Measurements from ENCODE around the gene CCSER1. TPM values are rescaled to one million over a fixed set of nuclear protein-coding genes. Genes with fewer than 3 reads are reported as not detected.

Gene CCSER1
- total and polyA plus RNA-seq, 2 donors (not counting 1 experiment from before 2014, with no cell fraction given): 10.7 to 39.5 TPM

GRCh38 chr4:90080116-90080515 is 47.1 kb upstream of the CCSER1 start:
- Histone ChIP-seq H3K4me1 (ENCODE audit: control insufficient read depth in 2 of 2, insufficient read depth in 2 of 2, low read length in 2 of 2) (peaks cover 1 to 5% of the 10 kb centered on the region in 2 donors), H3K4me2 (replicated peaks; ENCODE audit: low read depth, low read length, poor library complexity, severe bottlenecking) (no peak overlapping the region), H3K36me3 (replicated peaks in 1 of 2; ENCODE audit: control extremely low read depth in 1 of 2, control insufficient read depth in 1 of 2, extremely low read depth in 1 of 2, insufficient read depth in 2 of 2, low read length in 1 of 2) (no peaks in the 10 kb centered on the region), H3K9ac (ENCODE audit: low read length) (no peak overlapping the region), H3K27me3 (replicated peaks in 1 of 4; ENCODE audit: control extremely low read depth in 1 of 4, control insufficient read depth in 3 of 4, insufficient read depth in 4 of 4, low read length in 3 of 4) (no peaks in the 10 kb centered on the region), H4K20me1 (ENCODE audit: control insufficient read depth, insufficient read depth, low read length, poor library complexity, severe bottlenecking) (no peaks in the 10 kb centered on the region), H3K9me3 (ENCODE audit: control extremely low read depth in 1 of 3, control insufficient read depth in 2 of 3, insufficient read depth in 1 of 3, low read length in 2 of 3) (no peaks in the 10 kb centered on the region), H3K27ac (ENCODE audit: low read length in 2 of 2) (no peak overlapping the region), H3K79me2 (ENCODE audit: control insufficient read depth, insufficient read depth, low read length) (no peaks in the 10 kb centered on the region), H2AFZ (ENCODE audit: insufficient read depth, low read depth, low read length, poor library complexity, severe bottlenecking) (no peak overlapping the region), H3K4me3 (ENCODE audit: control extremely low read depth in 1 of 5, extremely low read depth in 1 of 5, insufficient read depth in 1 of 5, low read depth in 2 of 5, low read length in 4 of 5) (no peak overlapping the region)
- ATAC-seq (ENCODE audit: low read depth) (no peak), DNase-seq (no peak)
- Mint-ChIP-seq H3K27ac (no peak overlapping the region), H3K4me3 (no peak overlapping the region), H3K9me3 (ENCODE audit: insufficient read depth) (no peaks in the 10 kb centered on the region), H3K27me3 (no peaks in the 10 kb centered on the region), H3K4me1 (peaks cover 12% of the 10 kb centered on the region)
- WGBS (ENCODE audit: insufficient coverage): no CpG with 5 or more reads among the region's 2 CpGs
- CTCF ChIA-PET: no interaction called here
- TF ChIP-seq EZH2 (IDR thresholded peaks at IDR 0.05; ENCODE audit: borderline replicate concordance, insufficient read depth, low read depth, low read length, poor library complexity, severe bottlenecking): no peak
- no peak for TF ChIP-seq CTCF (IDR thresholded peaks at IDR 0.05)
- intact Hi-C loops (cut with micrococcal nuclease): no loop called here
- POLR2A ChIA-PET: no interaction called here

- no peak overlapping the region for H2AFZ ChIP-seq (ENCODE audit: insufficient read depth, low read depth, low read length, poor library complexity, severe bottlenecking)
- no peaks in the 10 kb centered on the region for H3K79me2 ChIP-seq (ENCODE audit: control insufficient read depth, insufficient read depth, low read length)
- no peak overlapping the region for H3K4me3 ChIP-seq (ENCODE audit: control extremely low read depth in 1 of 5, extremely low read depth in 1 of 5, insufficient read depth in 1 of 5, low read depth in 2 of 5, low read length in 4 of 5)
- no peak for ATAC-seq (ENCODE audit: low read depth)
- no peak overlapping the region for H3K9ac ChIP-seq (ENCODE audit: low read length)
- TF ChIP-seq CTCF (IDR thresholded peaks at IDR 0.05) (no peak), EZH2 (IDR thresholded peaks at IDR 0.05; ENCODE audit: borderline replicate concordance, insufficient read depth, low read depth, low read length, poor library complexity, severe bottlenecking) (no peak)
- H3K4me2 ChIP-seq (replicated peaks; ENCODE audit: low read depth, low read length, poor library complexity, severe bottlenecking): no peak overlapping the region
- Mint-ChIP-seq H3K9me3 (ENCODE audit: insufficient read depth) (no peaks in the 10 kb centered on the region), H3K4me3 (no peak overlapping the region), H3K4me1 (peaks cover 12% of the 10 kb centered on the region), H3K27me3 (no peaks in the 10 kb centered on the region), H3K27ac (no peak overlapping the region)
- no peaks in the 10 kb centered on the region for H3K9me3 ChIP-seq (ENCODE audit: control extremely low read depth in 1 of 3, control insufficient read depth in 2 of 3, insufficient read depth in 1 of 3, low read length in 2 of 3)
- intact Hi-C loops (cut with micrococcal nuclease): no loop called here
- H4K20me1 ChIP-seq (ENCODE audit: control insufficient read depth, insufficient read depth, low read length, poor library complexity, severe bottlenecking): no peaks in the 10 kb centered on the region
- CTCF ChIA-PET: interaction anchor here (0.7 kb wide), 1 partner anchor 11 kb away, joined by 3 read pairs; no protein-coding TSS in a partner anchor
- H3K27me3 ChIP-seq (replicated peaks in 1 of 4; ENCODE audit: control extremely low read depth in 1 of 4, control insufficient read depth in 3 of 4, insufficient read depth in 4 of 4, low read length in 3 of 4): no peaks in the 10 kb centered on the region
- no peak for DNase-seq
- no peaks in the 10 kb centered on the region for H3K36me3 ChIP-seq (replicated peaks in 1 of 2; ENCODE audit: control extremely low read depth in 1 of 2, control insufficient read depth in 1 of 2, extremely low read depth in 1 of 2, insufficient read depth in 2 of 2, low read length in 1 of 2)
- POLR2A ChIA-PET: no interaction called here
- 92% methylated on average over 7 of the region's 8 CpGs for WGBS (ENCODE audit: insufficient coverage)
- H3K27ac ChIP-seq (ENCODE audit: low read length in 2 of 2): no peak overlapping the region
- H3K4me1 ChIP-seq (ENCODE audit: control insufficient read depth in 2 of 2, insufficient read depth in 2 of 2, low read length in 2 of 2): peaks cover 0 to 5% of the 10 kb centered on the region in 2 donors
These were observed 45.6 kb upstream of the CCSER1 start for GRCh38 chr4:90081432-90082144.

Data from B cell (primary cell).